CD4-positive, CD25-positive, alpha-beta regulatory T cell (primary cell): ENCODE data around the gene PHKA2. TPM values are rescaled to one million over a fixed set of nuclear protein-coding genes. Genes with fewer than 3 reads are reported as not detected.
A peak's percentile ranks its signal among the peaks of the same experiment; 100 is the strongest.

ENCODE experiments used
- ATAC-seq, 2 donors: fragments of 150-1000 bp; cut with Tn5 transposase; one replicate each; pipeline ENCODE4 v1.10.0; 2021; ENCODE audit warnings: low read depth in 2 of 2, moderate number of reproducible peaks in 2 of 2, moderate library complexity in 1 of 2
- DNase-seq, 3 donors: peaks; one replicate each; pipeline versions ENCODE4 v3.0.0 to v3.0.0-alpha.2; 2012 to 2022; ENCODE audit warnings: mixed read lengths in 1 of 3
- H3K27ac ChIP-seq: one replicate; pipeline ENCODE4 v1.7.0; 2013; ENCODE audit warnings: mild to moderate bottlenecking, low read length; ENCODE audit not compliant: insufficient read depth, poor library complexity, severe bottlenecking
- H3K27me3 ChIP-seq: one replicate; pipeline ENCODE4 v1.7.0; 2013; ENCODE audit warnings: low read length; ENCODE audit not compliant: control insufficient read depth, insufficient read depth
- H3K36me3 ChIP-seq: one replicate; pipeline ENCODE4 v1.7.0; 2013; ENCODE audit warnings: mild to moderate bottlenecking, low read length, moderate library complexity; ENCODE audit not compliant: control insufficient read depth, insufficient read depth
- H3K4me1 ChIP-seq: 2 replicates; pipeline ENCODE4 v1.7.0; 2013; ENCODE audit warnings: mild to moderate bottlenecking, low read length; ENCODE audit not compliant: insufficient read depth, control insufficient read depth, poor library complexity, severe bottlenecking
- H3K4me3 ChIP-seq: one replicate; pipeline ENCODE4 v1.7.0; 2013; ENCODE audit warnings: low read depth, mild to moderate bottlenecking, low read length, moderate library complexity
- H3K9me3 ChIP-seq, 2 experiments: 1 replicate in 1 of 2; 2 replicates in 1 of 2; pipeline ENCODE4 v1.7.0; 2013; ENCODE audit warnings: low read length in 2 of 2, mild to moderate bottlenecking in 1 of 2, moderate library complexity in 1 of 2; ENCODE audit not compliant: control insufficient read depth in 2 of 2
- H3K27ac Mint-ChIP-seq, 3 donors: one replicate each; pipeline ENCODE4 v1.8.0; 2020 to 2022; ENCODE audit warnings: mild to moderate bottlenecking in 3 of 3, mixed read lengths in 3 of 3, moderate library complexity in 2 of 3
- H3K27me3 Mint-ChIP-seq: one replicate; pipeline ENCODE4 v1.8.0; 2022; ENCODE audit warnings: mild to moderate bottlenecking, mixed read lengths
- H3K36me3 Mint-ChIP-seq: one replicate; pipeline ENCODE4 v1.8.0; 2020; ENCODE audit warnings: mixed read lengths
- H3K4me1 Mint-ChIP-seq, 4 donors: one replicate each; pipeline ENCODE4 v1.8.0; 2020 to 2022; ENCODE audit warnings: mixed read lengths in 4 of 4, mild to moderate bottlenecking in 1 of 4
- H3K4me3 Mint-ChIP-seq, 4 donors: one replicate each; pipeline ENCODE4 v1.8.0; 2020 to 2022; ENCODE audit warnings: mild to moderate bottlenecking in 4 of 4, mixed read lengths in 4 of 4, moderate library complexity in 3 of 4
- H3K9me3 Mint-ChIP-seq, 7 donors: one replicate each; pipeline ENCODE4 v1.8.0; 2020 to 2022; ENCODE audit warnings: mixed read lengths in 7 of 7, mild to moderate bottlenecking in 3 of 7, moderate library complexity in 2 of 7
- polyA plus RNA-seq, 4 donors: library from polyadenylated mRNA; unstranded; fragments of 300-500 nt; fragmentation: Illumina TruSeq; gene quantifications; one replicate each; pipeline ENCODE4 v1.2.3, GENCODE V29; 2021
- total RNA-seq: library from RNA; stranded (reverse); gene quantifications from one replicate; pipeline ENCODE4 v1.2.3, GENCODE V29; 2022

The PHKA2 gene
- total and polyA plus RNA-seq, 5 donors from 2014 or later, result 5.2 to 33.8 (median 6.4) TPM

DNA sequence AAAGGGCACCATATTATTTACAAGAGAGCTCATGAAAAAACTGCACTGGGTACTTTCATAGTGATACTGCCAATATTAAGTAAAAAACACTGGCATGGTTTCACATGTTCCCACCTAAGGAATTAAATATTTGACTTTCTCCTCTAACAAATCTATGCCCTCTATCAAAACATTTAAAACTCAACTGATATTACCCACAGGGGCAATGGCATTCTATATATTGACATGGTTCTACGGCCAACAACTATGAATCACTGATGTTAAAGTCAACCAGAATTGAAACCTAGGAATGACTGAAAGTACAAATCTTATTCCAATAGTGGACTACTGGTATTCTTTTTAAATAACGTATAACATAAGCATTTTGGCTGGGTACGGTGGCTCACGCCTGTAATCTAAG, 28.2 kb downstream of the PHKA2 start:
- H3K9me3 ChIP-seq, result no peaks in the 10 kb centered on the region
- no peak overlapping the region for H3K4me3 ChIP-seq
- no peaks in the 10 kb centered on the region for H3K4me1 ChIP-seq
- H3K4me3 Mint-ChIP-seq, result no peak overlapping the region
- no peak overlapping the region for H3K27ac ChIP-seq
- no peaks in the 10 kb centered on the region for H3K27me3 Mint-ChIP-seq
- H3K27me3 ChIP-seq, result no peaks in the 10 kb centered on the region
- no peak overlapping the region for H3K27ac Mint-ChIP-seq
- peaks cover 5 to 21% (median 14%) of the 10 kb centered on the region in 4 donors for H3K4me1 Mint-ChIP-seq
- peaks cover 7% of the 10 kb centered on the region for H3K36me3 ChIP-seq
- no peaks in the 10 kb centered on the region for H3K9me3 Mint-ChIP-seq
- H3K36me3 Mint-ChIP-seq, result peaks cover 6% of the 10 kb centered on the region
- no peak for ATAC-seq
- DNase-seq, result no peak

DNA sequence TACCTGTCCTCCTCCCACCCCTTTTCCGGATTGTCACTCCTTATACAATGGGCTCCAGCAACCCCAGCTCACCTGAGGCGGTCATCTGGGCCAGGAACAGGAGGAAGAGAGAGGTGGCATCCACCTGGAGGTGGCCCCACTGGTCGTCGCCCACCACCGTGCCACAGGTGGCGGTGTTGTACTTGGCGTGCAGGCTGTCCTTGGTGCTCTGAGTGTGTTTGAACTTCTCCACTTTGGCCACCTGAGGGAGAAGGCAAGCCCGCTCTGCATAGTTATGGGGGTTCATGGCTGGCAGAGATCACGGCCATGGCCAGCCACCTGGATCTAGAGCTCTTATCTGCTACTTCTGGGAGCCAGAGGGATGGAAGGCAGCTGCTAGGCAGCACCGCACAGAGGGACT, 32.9 kb downstream of the PHKA2 start:
- Histone ChIP-seq H3K4me3 (no peak overlapping the region), H3K9me3 (no peaks in the 10 kb centered on the region), H3K27ac (no peak overlapping the region), H3K27me3 (no peaks in the 10 kb centered on the region), H3K4me1 (no peaks in the 10 kb centered on the region), H3K36me3 (peaks cover 23% of the 10 kb centered on the region)
- DNase-seq (no peak), ATAC-seq (no peak)
- Mint-ChIP-seq H3K4me3 (no peak overlapping the region), H3K27me3 (no peaks in the 10 kb centered on the region), H3K4me1 (peaks cover 0 to 8% (median 5%) of the 10 kb centered on the region in 4 donors), H3K9me3 (peaks cover 0 to 1% (median 0%) of the 10 kb centered on the region in 7 donors), H3K36me3 (peaks cover 23% of the 10 kb centered on the region), H3K27ac (no peak overlapping the region)

DNA sequence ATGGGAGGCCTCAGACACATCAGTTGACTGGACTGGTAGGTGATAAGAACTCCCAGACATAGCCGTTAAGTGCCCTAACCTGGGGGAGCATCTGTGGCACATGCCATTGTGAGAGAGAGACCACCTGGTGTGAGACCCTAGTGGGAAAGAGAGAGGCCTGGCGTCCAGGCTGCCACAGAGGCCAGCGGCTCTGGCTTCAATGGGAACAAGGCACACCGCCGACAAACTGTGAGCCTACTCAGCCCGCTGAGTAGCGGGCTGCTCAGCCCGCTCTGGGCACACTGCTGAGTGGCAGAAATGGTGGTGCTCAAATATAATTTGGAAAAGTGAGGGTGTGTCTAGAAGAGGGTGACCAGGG, 34.0 kb downstream of the PHKA2 start:
- Histone ChIP-seq H3K9me3 (no peaks in the 10 kb centered on the region), H3K36me3 (peaks cover 25% of the 10 kb centered on the region), H3K4me3 (no peak overlapping the region), H3K4me1 (no peaks in the 10 kb centered on the region), H3K27me3 (no peaks in the 10 kb centered on the region), H3K27ac (no peak overlapping the region)
- ATAC-seq (no peak), DNase-seq (no peak)
- Mint-ChIP-seq H3K9me3 (peaks cover 0 to 1% (median 0%) of the 10 kb centered on the region in 7 donors), H3K27ac (no peak overlapping the region), H3K27me3 (no peaks in the 10 kb centered on the region), H3K4me1 (peaks cover 0 to under 1% (median under 1%) of the 10 kb centered on the region in 4 donors), H3K36me3 (peaks cover 23% of the 10 kb centered on the region), H3K4me3 (no peak overlapping the region)

DNA sequence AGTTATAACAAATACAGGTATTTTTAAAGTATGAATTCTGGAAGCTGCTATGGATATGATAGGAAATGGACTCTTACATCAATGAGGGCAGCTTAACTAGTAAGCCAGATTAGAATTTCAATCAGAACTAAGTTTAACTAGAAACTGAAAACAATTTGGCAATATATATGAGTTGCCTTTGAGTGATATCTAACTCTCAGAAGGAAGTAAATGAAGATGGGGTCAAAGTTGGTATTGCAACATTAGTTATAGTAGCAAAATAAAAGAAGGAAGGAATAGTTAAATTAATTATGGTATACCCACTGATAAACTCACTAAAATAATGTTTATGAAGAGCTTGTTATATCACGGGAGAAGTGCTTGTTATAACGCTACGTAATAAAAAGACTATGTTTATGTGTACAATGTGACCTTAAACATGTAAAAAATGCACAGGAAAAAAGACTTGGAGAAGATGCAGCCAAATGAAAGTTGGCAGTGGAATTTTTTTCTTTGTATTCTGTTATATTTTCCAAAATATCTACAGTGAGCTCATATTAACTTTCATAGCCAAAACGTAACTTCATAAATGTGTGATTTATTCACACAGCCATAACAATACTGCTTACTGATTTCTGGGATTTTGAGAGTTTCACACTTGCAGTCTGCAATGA, 34.5 kb downstream of the PHKA2 start:
- DNase-seq (no peak), ATAC-seq (no peak)
- Mint-ChIP-seq H3K27me3 (no peaks in the 10 kb centered on the region), H3K4me3 (no peak overlapping the region), H3K4me1 (no peaks in the 10 kb centered on the region), H3K36me3 (peaks cover 23% of the 10 kb centered on the region), H3K9me3 (peaks cover 0 to 1% (median 0%) of the 10 kb centered on the region in 7 donors), H3K27ac (no peak overlapping the region)
- Histone ChIP-seq H3K36me3 (peaks cover 30% of the 10 kb centered on the region), H3K9me3 (no peaks in the 10 kb centered on the region), H3K27ac (no peak overlapping the region), H3K4me1 (no peaks in the 10 kb centered on the region), H3K27me3 (no peaks in the 10 kb centered on the region), H3K4me3 (no peak overlapping the region)

DNA sequence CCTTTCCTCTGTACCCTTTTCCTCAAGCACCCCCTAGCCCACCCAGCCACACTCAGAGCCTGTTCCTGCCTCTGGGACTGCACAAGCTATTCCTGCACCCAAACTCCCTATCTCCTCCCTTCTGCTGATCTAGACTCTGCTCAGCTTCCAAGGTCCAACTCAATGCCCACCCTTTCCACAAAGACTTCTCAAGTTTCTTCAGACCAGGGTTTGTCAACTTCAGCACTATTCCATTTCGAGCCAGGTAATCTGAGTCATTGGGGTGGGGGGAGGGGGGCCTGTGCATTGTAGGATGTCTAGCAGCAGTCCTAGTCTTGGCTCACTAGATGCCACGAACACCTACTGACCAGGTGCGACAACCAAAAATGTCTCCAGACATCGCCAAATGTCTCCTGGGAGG, 37.3 kb downstream of the PHKA2 start:
- no peaks in the 10 kb centered on the region for H3K27me3 Mint-ChIP-seq
- H3K4me3 Mint-ChIP-seq, result no peak overlapping the region
- H3K9me3 ChIP-seq, result no peaks in the 10 kb centered on the region
- H3K4me3 ChIP-seq, result no peak overlapping the region
- H3K27ac ChIP-seq, result no peak overlapping the region
- H3K27me3 ChIP-seq, result no peaks in the 10 kb centered on the region
- H3K4me1 Mint-ChIP-seq, result no peaks in the 10 kb centered on the region
- DNase-seq (no peak), ATAC-seq (no peak)
- H3K4me1 ChIP-seq, result no peaks in the 10 kb centered on the region
- H3K9me3 Mint-ChIP-seq, result peaks cover 0 to 2% (median 0%) of the 10 kb centered on the region in 7 donors
- peak overlapping the region in 1 of 3 donors; percentile 33 for H3K27ac Mint-ChIP-seq
- peaks cover 27% of the 10 kb centered on the region for H3K36me3 Mint-ChIP-seq
- peaks cover 33% of the 10 kb centered on the region for H3K36me3 ChIP-seq

DNA sequence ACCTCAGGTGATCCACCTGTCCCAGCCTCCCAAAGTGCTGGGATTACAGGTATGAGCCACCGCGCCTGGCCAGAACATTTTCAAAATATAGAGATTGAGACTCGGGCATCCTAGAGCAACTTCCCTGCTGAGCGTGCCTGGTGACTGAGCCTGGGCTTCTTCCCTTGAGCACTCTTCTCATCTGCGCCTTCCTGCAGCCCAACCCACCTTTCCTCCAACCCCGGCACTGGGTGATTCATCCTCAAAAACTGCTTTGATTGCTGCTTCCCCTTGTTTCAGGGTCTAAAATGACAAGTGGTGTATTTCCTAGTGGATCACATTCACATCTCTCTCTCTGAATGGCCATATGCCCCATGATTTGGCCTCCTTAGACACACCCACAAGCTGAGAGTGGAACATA, 37.8 kb downstream of the PHKA2 start:
- DNase-seq, result no peak
- Histone ChIP-seq H3K4me1 (no peaks in the 10 kb centered on the region), H3K9me3 (no peaks in the 10 kb centered on the region), H3K4me3 (no peak overlapping the region), H3K27ac (no peak overlapping the region), H3K27me3 (no peaks in the 10 kb centered on the region), H3K36me3 (peaks cover 34% of the 10 kb centered on the region)
- no peak for ATAC-seq
- H3K4me1 Mint-ChIP-seq, result no peaks in the 10 kb centered on the region
- no peak overlapping the region for H3K4me3 Mint-ChIP-seq
- H3K27ac Mint-ChIP-seq, result no peak overlapping the region
- peaks cover 22% of the 10 kb centered on the region for H3K36me3 Mint-ChIP-seq
- H3K9me3 Mint-ChIP-seq, result peaks cover 0 to 2% (median 0%) of the 10 kb centered on the region in 7 donors
- H3K27me3 Mint-ChIP-seq, result no peaks in the 10 kb centered on the region

DNA sequence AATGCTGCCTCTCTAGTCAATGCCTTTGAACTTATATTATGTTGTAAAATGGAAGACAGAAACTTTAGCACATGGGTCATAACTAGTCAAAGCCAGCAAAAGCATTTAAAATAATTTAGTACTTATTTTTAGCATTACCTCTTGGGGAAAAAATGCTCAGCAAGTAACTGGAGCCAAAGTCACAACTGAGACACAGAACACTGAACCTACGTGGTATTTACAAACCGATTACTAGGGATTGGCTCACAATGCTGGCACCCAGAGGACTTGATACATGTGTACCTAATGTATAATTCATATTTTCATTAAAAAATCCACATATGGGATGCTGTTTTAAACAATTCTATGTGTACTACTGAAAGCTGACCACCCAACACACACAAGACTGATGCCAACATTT, 38.4 kb downstream of the PHKA2 start:
- Mint-ChIP-seq H3K27ac (no peak overlapping the region), H3K4me3 (no peak overlapping the region), H3K27me3 (no peaks in the 10 kb centered on the region), H3K4me1 (no peaks in the 10 kb centered on the region), H3K36me3 (peaks cover 22% of the 10 kb centered on the region), H3K9me3 (peaks cover 0 to 2% (median 0%) of the 10 kb centered on the region in 7 donors)
- Histone ChIP-seq H3K36me3 (peaks cover 30% of the 10 kb centered on the region), H3K4me3 (no peak overlapping the region), H3K27ac (no peak overlapping the region), H3K9me3 (no peaks in the 10 kb centered on the region), H3K4me1 (no peaks in the 10 kb centered on the region), H3K27me3 (no peaks in the 10 kb centered on the region)
- no peak for ATAC-seq
- DNase-seq, result no peak

DNA sequence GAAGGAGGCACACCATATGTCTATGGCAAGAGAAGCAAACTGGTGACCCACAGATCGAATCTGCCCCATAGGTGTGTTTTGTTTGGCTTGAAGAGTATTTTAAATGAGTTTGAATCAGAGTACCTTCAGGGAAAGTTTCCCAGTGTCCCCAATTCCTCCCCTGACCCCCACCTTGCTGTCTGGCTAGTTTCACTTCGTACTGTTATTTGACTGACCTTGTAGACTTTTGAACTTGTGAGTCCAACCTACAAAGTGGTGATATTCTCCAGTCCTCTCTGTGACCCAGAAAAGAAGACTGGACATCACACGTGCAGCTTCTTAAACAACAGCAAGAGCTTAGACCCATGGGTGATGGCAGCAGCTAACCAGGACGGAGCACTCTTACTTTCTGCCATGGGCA, 39.4 kb downstream of the PHKA2 start:
- H3K4me3 ChIP-seq, result no peak overlapping the region
- Mint-ChIP-seq H3K9me3 (peaks cover 0 to 2% (median 0%) of the 10 kb centered on the region in 7 donors), H3K27me3 (no peaks in the 10 kb centered on the region), H3K36me3 (peaks cover 14% of the 10 kb centered on the region), H3K27ac (no peak overlapping the region), H3K4me3 (no peak overlapping the region), H3K4me1 (no peaks in the 10 kb centered on the region)
- no peaks in the 10 kb centered on the region for H3K4me1 ChIP-seq
- H3K27me3 ChIP-seq, result no peaks in the 10 kb centered on the region
- H3K27ac ChIP-seq, result no peak overlapping the region
- DNase-seq, result no peak
- no peaks in the 10 kb centered on the region for H3K9me3 ChIP-seq
- ATAC-seq, result no peak
- H3K36me3 ChIP-seq, result peaks cover 23% of the 10 kb centered on the region
